Thyroid gland (tissue), 4 donors: ENCODE results near the gene RAB40C.

Source experiments
- CTCF ChIP-seq, 6 experiments: fragments of 200-600 bp in 3 of 6; fragments of 450-650 bp in 3 of 6; sonication (generic) in 3 of 6; IDR thresholded peaks; one replicate each; pipeline ENCODE4 v1.5.1; 2016 to 2019; ENCODE audit warnings: antibody characterized with exemption in 6 of 6, mild to moderate bottlenecking in 2 of 6, inconsistent platforms in 1 of 6, moderate library complexity in 1 of 6
- POLR2A ChIP-seq, 2 donors: fragments of 450-650 bp; IDR thresholded peaks; one replicate each; pipeline ENCODE4 v1.6.1; 2017; ENCODE audit warnings: antibody characterized with exemption in 2 of 2, mild to moderate bottlenecking in 2 of 2, moderate library complexity in 1 of 2

- peak in 3 of 6 experiments; percentile 16 to 41 (median 37) for TF ChIP-seq CTCF (IDR thresholded peaks at IDR 0.05)
- no peak for TF ChIP-seq POLR2A (IDR thresholded peaks at IDR 0.05)
These were observed 42.7 kb upstream of the RAB40C start for GRCh38 chr16:546909-547770.
